ENCODE results near the gene ARRDC5. TPM values are rescaled to one million over a fixed set of nuclear protein-coding genes. Genes with fewer than 3 reads are reported as not detected.
"Not testable (repeated sequence)": the region's sequence is repeated elsewhere in the genome, so short reads cannot be mapped to it uniquely, and the experiment has no call there.

ARRDC5 gene
- total RNA-seq, 1 donor from 2014 or later, result 0.52 TPM

GRCh38 chr19:4868286-4868834 lies 34.3 kb downstream of the ARRDC5 start:
- DNase-seq (ENCODE audit: low spot score), result no peak

GRCh38 chr19:4867534-4868285 lies 35.0 kb downstream of the ARRDC5 start, which contains the start of gene PLIN3:
PLIN3 (minus strand) TSS chr19:4867667; CDS start chr19:4861394, 6,273 bp downstream.
- DNase-seq (ENCODE audit: low spot score), result peak; percentile 95

GRCh38 chr19:4866595-4867424 lies 35.9 kb downstream of the ARRDC5 start:
- peak; percentile 51 for DNase-seq (ENCODE audit: low spot score)

GRCh38 chr19:4861147-4861546 lies 41.5 kb downstream of the ARRDC5 start:
- DNase-seq (ENCODE audit: low spot score), result peak; percentile 84

GRCh38 chr19:4859697-4860096 lies 43.0 kb downstream of the ARRDC5 start:
- DNase-seq (ENCODE audit: low spot score), result no peak

GRCh38 chr19:4856468-4856867 lies 46.2 kb downstream of the ARRDC5 start:
- not testable (repeated sequence) for DNase-seq (ENCODE audit: low spot score)

- not testable (repeated sequence) for DNase-seq (ENCODE audit: low spot score)
These were observed 49.2 kb downstream of the ARRDC5 start for GRCh38 chr19:4853506-4853905.

DNA sequence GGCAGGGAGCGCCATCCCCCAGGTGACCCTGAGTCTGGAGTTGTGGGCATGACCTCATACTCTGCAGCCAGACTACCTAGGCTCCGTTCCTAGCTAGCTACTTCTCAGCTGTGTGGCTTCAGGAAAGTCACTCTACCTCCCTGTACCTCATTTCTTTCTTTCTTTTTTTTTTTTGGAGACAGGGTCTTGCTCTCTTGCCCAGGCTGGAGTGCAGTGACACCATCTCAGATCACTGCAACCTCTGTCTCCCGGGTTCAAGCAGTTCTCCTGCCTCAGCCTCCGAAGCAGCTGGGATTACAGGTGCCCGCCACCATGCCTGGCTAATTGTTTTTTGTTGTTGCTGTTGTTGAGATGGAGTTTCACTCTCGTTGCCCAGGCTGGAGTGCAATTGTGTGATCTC lies 50.2 kb downstream of the ARRDC5 start:
- no peak for DNase-seq (ENCODE audit: low spot score)

DNA sequence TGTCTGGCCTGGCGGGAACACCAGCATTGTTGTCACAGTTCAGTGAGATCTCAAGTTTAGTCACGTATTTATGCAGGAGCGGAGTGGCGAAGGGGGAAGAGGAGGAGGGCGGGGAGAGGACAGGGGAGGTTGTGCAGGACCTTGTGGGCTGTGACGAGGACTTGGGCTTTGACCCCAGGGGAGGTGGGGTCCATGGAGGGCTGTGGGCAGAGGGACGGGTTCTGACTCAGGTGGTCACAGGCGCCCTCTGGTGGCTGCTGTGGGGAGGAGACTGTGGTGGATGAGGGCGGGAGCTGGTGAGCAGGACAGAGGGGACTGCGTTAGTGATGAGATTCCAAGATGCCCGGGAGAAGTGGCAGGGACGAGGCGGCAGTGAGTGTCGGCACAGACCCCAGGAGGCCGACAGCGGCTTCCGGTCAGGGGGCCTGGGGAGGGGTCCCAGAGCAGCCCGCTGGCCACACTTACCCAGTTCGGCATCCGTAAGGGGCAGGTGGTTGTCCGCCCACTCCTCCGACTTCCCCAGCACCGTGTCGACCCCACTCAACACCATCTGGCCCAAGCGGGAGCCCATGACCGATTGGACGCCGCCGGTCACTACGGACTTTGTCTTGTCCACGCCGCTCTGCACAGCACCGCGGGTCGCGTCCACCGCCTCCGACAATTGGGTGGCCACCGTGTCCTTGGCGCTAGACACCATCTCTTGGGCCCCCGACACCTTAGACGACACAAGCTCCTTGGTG lies 51.0 kb downstream of the ARRDC5 start:
- peak; percentile 53 for DNase-seq (ENCODE audit: low spot score)

- DNase-seq (ENCODE audit: low spot score), result no peak
These were observed 53.7 kb downstream of the ARRDC5 start for GRCh38 chr19:4849019-4849418.

GRCh38 chr19:4847190-4847973 lies 55.3 kb downstream of the ARRDC5 start:
- no peak for DNase-seq (ENCODE audit: low spot score)

DNA sequence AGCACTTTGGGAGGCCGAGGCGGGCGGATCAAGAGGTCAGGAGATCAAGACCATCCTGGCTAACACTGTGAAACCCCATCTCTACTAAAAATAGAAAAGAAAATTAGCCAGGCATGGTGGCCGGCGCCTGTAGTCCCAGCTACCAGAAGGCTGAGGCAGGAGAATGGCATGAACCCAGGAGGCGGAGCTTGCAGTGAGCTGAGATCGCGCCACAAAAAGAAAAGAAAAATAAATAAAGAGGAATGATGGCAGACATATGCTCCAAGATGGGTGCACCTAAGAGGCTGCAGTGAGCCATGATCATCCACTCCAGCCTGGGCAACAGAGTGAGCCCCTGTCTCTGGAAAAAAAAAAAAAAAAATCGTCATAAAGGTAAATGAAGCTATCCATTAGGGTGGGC lies 56.7 kb downstream of the ARRDC5 start:
- DNase-seq (ENCODE audit: low spot score), result not testable (repeated sequence)

DNA sequence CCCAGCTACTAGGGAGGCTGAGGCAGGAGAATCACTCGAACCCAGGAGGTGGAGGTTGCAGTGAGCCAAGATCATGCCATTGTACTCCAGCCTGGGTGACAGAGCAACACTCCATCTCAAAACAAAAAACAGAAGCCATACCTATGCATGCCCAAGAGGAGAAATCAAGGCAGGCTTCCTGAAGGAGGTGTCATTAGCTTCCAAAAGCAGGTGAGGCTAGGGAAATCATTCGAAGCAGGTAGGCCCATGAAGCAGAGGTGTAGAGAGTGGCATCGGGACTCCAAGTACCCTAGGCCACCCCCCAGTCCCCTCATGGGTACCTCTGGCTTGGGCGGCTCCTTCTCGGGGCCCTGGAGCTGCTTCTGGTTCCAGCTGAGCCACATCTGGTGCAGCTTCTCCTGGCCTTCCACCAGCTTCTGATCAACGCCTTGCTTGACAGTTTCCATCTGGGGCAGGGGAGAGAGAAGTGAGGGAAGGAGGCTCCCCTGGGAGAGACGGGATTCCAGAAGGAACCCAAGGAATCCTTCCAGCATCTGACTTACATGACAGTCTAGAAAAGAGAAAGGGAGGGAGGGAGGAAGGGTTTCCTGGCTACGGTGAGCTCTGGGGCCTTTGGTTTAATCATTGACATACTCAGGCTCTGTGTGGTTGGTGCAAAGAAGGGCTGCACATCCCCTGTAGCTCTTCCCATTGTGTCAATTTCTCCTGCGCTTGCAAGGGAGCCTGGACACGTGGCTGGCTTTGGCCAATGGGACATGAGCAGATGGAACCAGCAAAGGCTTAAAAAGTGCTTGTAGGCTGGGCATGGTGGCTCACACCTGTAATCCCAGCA lies 58.1 kb downstream of the ARRDC5 start:
- DNase-seq (ENCODE audit: low spot score), result peak; percentile 23

DNA sequence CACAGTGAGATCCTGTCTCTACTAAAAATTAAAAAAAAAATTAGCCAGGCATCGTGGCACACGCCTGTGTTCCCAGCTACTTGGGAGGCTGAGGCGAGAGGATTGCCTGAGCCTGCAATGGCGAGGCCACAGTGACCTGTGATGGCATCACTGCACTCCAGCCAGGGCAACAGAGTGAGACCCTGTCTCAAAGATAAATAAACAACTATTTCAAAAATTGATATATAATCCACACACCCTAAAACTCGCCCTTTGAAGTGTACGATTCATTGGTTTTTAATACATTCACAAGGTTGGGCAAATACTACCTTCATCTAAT lies 59.1 kb downstream of the ARRDC5 start:
- no peak for DNase-seq (ENCODE audit: low spot score)

Other genes starting within 250 kb of the ARRDC5 start
- gene MYDGF, start 232.6 kb downstream of the ARRDC5 start, total RNA-seq, result 77.4 TPM
- 62.8 TPM for gene DPP9, start 179.1 kb downstream of the ARRDC5 start, total RNA-seq
- 10.0 TPM for gene FEM1A, start 111.2 kb downstream of the ARRDC5 start, total RNA-seq
- 26.8 TPM for gene TICAM1, start 71.2 kb downstream of the ARRDC5 start, total RNA-seq
- 60.2 TPM for gene PLIN3, start 35.2 kb downstream of the ARRDC5 start, total RNA-seq
- gene UHRF1, start 6.6 kb upstream of the ARRDC5 start, total RNA-seq, result 4.5 TPM
- gene KDM4B, start 66.2 kb upstream of the ARRDC5 start, total RNA-seq, result 49.3 TPM

Data from mucosa of gallbladder (tissue), 1 donor.